SH-SY5Y (cell line): Measurements from ENCODE around the gene CELF2.

ENCODE experiments used
- GATA2 ChIP-seq: IDR thresholded peaks from 2 replicates; pipeline ENCODE4 v1.6.1; 2011; ENCODE audit warnings: mild to moderate bottlenecking, low read depth, low read length
- GATA3 ChIP-seq: IDR thresholded peaks from 2 replicates; pipeline ENCODE4 v1.6.1; 2011; ENCODE audit warnings: low read depth, mild to moderate bottlenecking, low read length, moderate library complexity

DNA sequence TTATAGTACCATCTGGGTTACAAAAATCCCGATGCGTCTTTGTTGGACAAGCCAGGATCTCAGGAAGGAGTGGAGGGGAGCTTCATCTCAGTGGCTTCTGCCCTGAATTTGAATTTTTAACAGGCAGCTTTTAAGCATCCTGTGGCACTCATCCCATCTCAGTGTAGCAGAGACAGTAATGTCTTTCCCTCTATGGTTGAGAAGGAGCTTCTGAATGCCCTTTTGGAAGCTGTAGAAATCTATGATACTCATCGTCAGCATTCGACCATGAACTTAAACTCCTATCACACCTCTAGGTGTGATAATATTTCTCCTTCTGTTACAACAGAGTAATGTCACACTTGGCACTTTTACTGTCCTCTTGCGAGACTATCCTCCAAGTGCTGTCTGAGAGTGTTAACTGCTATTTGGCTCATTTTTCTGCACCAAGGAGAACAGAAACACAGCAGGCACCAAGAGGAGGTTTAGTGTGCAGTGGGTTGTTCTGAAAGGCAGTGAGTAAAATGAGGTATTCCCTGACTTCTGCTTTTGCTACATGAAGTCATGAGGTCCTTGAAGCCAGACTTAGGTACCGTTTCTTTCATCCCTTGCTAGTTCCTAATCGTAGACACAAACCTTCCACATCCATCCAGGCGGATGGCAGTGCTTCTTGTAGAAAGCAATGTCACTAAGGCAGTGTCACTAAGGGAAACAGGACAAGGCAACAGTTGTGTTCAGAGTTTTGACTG is 177.4 kb downstream of the CELF2 start:
- no peak for TF ChIP-seq GATA2
- no peak for TF ChIP-seq GATA3
